Mesothelial cell of epicardium (in vitro differentiated cells): Measurements from ENCODE around the gene ACOT8. TPM values are rescaled to one million over a fixed set of nuclear protein-coding genes. Genes with fewer than 3 reads are reported as not detected.

Source experiments
- DNase-seq, 2 experiments: peaks; one replicate each; pipeline ENCODE4 v3.0.0; 2021; ENCODE audit warnings: low spot score in 2 of 2; ENCODE audit not compliant: unreplicated experiment in 2 of 2
- H3K27ac Mint-ChIP-seq: 2 replicates; pipeline ENCODE4 v1.8.0; 2021; ENCODE audit warnings: mixed read lengths
- H3K27me3 Mint-ChIP-seq: 2 replicates; pipeline ENCODE4 v1.8.0; 2021; ENCODE audit warnings: low read depth, mixed read lengths
- H3K36me3 Mint-ChIP-seq: 2 replicates; pipeline ENCODE4 v1.8.0; 2021; ENCODE audit warnings: mixed read lengths
- H3K4me1 Mint-ChIP-seq: 2 replicates; pipeline ENCODE4 v1.8.0; 2021; ENCODE audit warnings: mixed read lengths
- H3K4me3 Mint-ChIP-seq: 2 replicates; pipeline ENCODE4 v1.8.0; 2021; ENCODE audit warnings: mild to moderate bottlenecking, moderate library complexity, mixed read lengths
- H3K9me3 Mint-ChIP-seq: 2 replicates; pipeline ENCODE4 v1.8.0; 2021; ENCODE audit warnings: mixed read lengths
- CTCF ChIP-seq: fragments of 200-600 bp; sonication (generic); IDR thresholded peaks from one replicate; pipeline ENCODE4 v1.5.0; 2021; ENCODE audit warnings: antibody characterized with exemption; ENCODE audit not compliant: unreplicated experiment
- total RNA-seq: library from RNA; stranded (reverse); gene quantifications from 3 replicates; pipeline ENCODE4 v1.2.1, GENCODE V29; 2021

Gene ACOT8
- total RNA-seq, 1 donor from 2014 or later, result 20.6 TPM

- no peak for TF ChIP-seq CTCF
- H3K4me1 Mint-ChIP-seq, result no peaks in the 10 kb centered on the region
- no peaks in the 10 kb centered on the region for H3K9me3 Mint-ChIP-seq
- no peak for DNase-seq
- H3K27me3 Mint-ChIP-seq, result no peaks in the 10 kb centered on the region
- H3K4me3 Mint-ChIP-seq, result no peak overlapping the region
- H3K36me3 Mint-ChIP-seq, result peaks cover 20% of the 10 kb centered on the region
- H3K27ac Mint-ChIP-seq, result no peak overlapping the region
These were observed 8.8 kb downstream of the ACOT8 start for GRCh38 chr20:45848421-45848820.

GRCh38 chr20:45845452-45845851, 11.7 kb downstream of the ACOT8 start:
- Mint-ChIP-seq H3K27ac (no peak overlapping the region), H3K36me3 (peaks cover 24% of the 10 kb centered on the region)

GRCh38 chr20:45843506-45843905, 13.7 kb downstream of the ACOT8 start:
- Mint-ChIP-seq H3K36me3 (peaks cover 20% of the 10 kb centered on the region), H3K27ac (no peak overlapping the region), H3K4me1 (peaks cover 3% of the 10 kb centered on the region), H3K27me3 (no peaks in the 10 kb centered on the region), H3K4me3 (no peak overlapping the region), H3K9me3 (no peaks in the 10 kb centered on the region)
- DNase-seq, result no peak
- no peak for TF ChIP-seq CTCF

More at GRCh38 chr20:45845452-45845851, 11.7 kb downstream of the ACOT8 start:
- DNase-seq, result no peak
- H3K4me3 Mint-ChIP-seq, result no peak overlapping the region
- H3K4me1 Mint-ChIP-seq, result peaks cover 3% of the 10 kb centered on the region
- TF ChIP-seq CTCF, result no peak
- no peaks in the 10 kb centered on the region for H3K9me3 Mint-ChIP-seq
- H3K27me3 Mint-ChIP-seq, result no peaks in the 10 kb centered on the region

GRCh38 chr20:45842169-45842812, 14.9 kb downstream of the ACOT8 start:
- peaks cover 20% of the 10 kb centered on the region for H3K36me3 Mint-ChIP-seq
- no peak for TF ChIP-seq CTCF
- H3K9me3 Mint-ChIP-seq, result no peaks in the 10 kb centered on the region
- no peaks in the 10 kb centered on the region for H3K27me3 Mint-ChIP-seq
- peaks cover 3% of the 10 kb centered on the region for H3K4me1 Mint-ChIP-seq
- no peak for DNase-seq
- H3K4me3 Mint-ChIP-seq, result no peak overlapping the region
- H3K27ac Mint-ChIP-seq, result no peak overlapping the region

- H3K27ac Mint-ChIP-seq, result no peak overlapping the region
- peaks cover 6% of the 10 kb centered on the region for H3K4me1 Mint-ChIP-seq
- no peak overlapping the region for H3K4me3 Mint-ChIP-seq
- DNase-seq, result no peak
- H3K36me3 Mint-ChIP-seq, result peaks cover 20% of the 10 kb centered on the region
- TF ChIP-seq CTCF, result no peak
- H3K9me3 Mint-ChIP-seq, result no peaks in the 10 kb centered on the region
- H3K27me3 Mint-ChIP-seq, result no peaks in the 10 kb centered on the region
These were observed 15.6 kb downstream of the ACOT8 start for GRCh38 chr20:45841407-45842129.
